HUES64 (cell line): ENCODE results near the gene SLCO4A1. TPM values are rescaled to one million over a fixed set of nuclear protein-coding genes. Genes with fewer than 3 reads are reported as not detected.

Experiments
- H3K27ac ChIP-seq: 2 replicates; pipeline ENCODE4 v1.7.0; 2013; ENCODE audit warnings: low read depth, low read length, inconsistent platforms
- H3K27me3 ChIP-seq: 2 replicates; pipeline ENCODE4 v1.6.1; 2013; ENCODE audit warnings: mild to moderate bottlenecking, low read length; ENCODE audit not compliant: insufficient read depth
- H3K36me3 ChIP-seq: 2 replicates; pipeline ENCODE4 v1.6.1; 2013; ENCODE audit warnings: mild to moderate bottlenecking, low read length; ENCODE audit not compliant: insufficient read depth
- H3K4me1 ChIP-seq: 2 replicates; pipeline ENCODE4 v1.6.1; 2013; ENCODE audit warnings: mild to moderate bottlenecking, low read length, moderate library complexity; ENCODE audit not compliant: insufficient read depth
- H3K4me3 ChIP-seq: 2 replicates; pipeline ENCODE4 v1.5.1; 2013; ENCODE audit warnings: mild to moderate bottlenecking, low read length, moderate library complexity
- H3K9ac ChIP-seq: 2 replicates; pipeline ENCODE4 v1.6.1; 2013; ENCODE audit warnings: mild to moderate bottlenecking, low read depth, low read length
- H3K9me3 ChIP-seq: 2 replicates; pipeline ENCODE4 v1.6.1; 2013; ENCODE audit warnings: low read depth, low read length; ENCODE audit not compliant: insufficient read depth
- WGBS: fragments of 150-250, 120-280 bp; methylation state at CpG from one replicate; pipeline ENCODE4 v1.1.7; 2013; ENCODE audit warnings: missing lambda C conversion rate; 5-methylcytosine and 5-hydroxymethylcytosine counted together
- polyA plus RNA-seq, 2 experiments: library from polyadenylated mRNA; stranded (reverse); fragments of 50-300 nt; gene quantifications; one replicate each; pipeline ENCODE4 v1.2.3, GENCODE V29; 2013

The SLCO4A1 gene
- 6.8 TPM for polyA plus RNA-seq (2013, experiment 1 of 2)
- 6.0 TPM for polyA plus RNA-seq (2013, experiment 2 of 2)

- Histone ChIP-seq H3K36me3 (no peaks in the 10 kb centered on the region), H3K4me3 (peak within 1 kb of the TSS; percentile 64), H3K27ac (no peak within 1 kb of the TSS), H3K27me3 (peaks cover 76% of the 10 kb centered on the region), H3K4me1 (no peaks in the 10 kb centered on the region), H3K9me3 (no peaks in the 10 kb centered on the region), H3K9ac (peak within 1 kb of the TSS; percentile 71)
- WGBS, result under 1% methylated on average over 82 of the region's 82 CpGs
These were observed at the start of gene SLCO4A1 for GRCh38 chr20:62642051-62642665. Gene SLCO4A1, plus strand, starts transcription at chr20:62642503. Its CDS starts 13,952 bp downstream, at chr20:62656455.

GRCh38 chr20:62592506-62593177, 49.7 kb upstream of the SLCO4A1 start:
- WGBS, result 79% methylated on average over 11 of the region's 11 CpGs
- H3K4me1 ChIP-seq, result no peaks in the 10 kb centered on the region
- no peak overlapping the region for H3K27ac ChIP-seq
- no peaks in the 10 kb centered on the region for H3K27me3 ChIP-seq
- H3K9me3 ChIP-seq, result no peaks in the 10 kb centered on the region
- H3K4me3 ChIP-seq, result no peak overlapping the region
- no peak overlapping the region for H3K9ac ChIP-seq
- H3K36me3 ChIP-seq, result no peaks in the 10 kb centered on the region

GRCh38 chr20:62593616-62594015, 48.7 kb upstream of the SLCO4A1 start:
- H3K4me1 ChIP-seq, result no peaks in the 10 kb centered on the region

GRCh38 chr20:62595069-62595468, 47.2 kb upstream of the SLCO4A1 start:
- Histone ChIP-seq H3K4me1 (no peaks in the 10 kb centered on the region), H3K27ac (no peak overlapping the region), H3K9me3 (no peaks in the 10 kb centered on the region), H3K9ac (no peak overlapping the region), H3K27me3 (no peaks in the 10 kb centered on the region), H3K36me3 (no peaks in the 10 kb centered on the region), H3K4me3 (no peak overlapping the region)
- 89% methylated on average over 3 of the region's 4 CpGs for WGBS

More at GRCh38 chr20:62593616-62594015, 48.7 kb upstream of the SLCO4A1 start:
- Histone ChIP-seq H3K4me3 (no peak overlapping the region), H3K27ac (no peak overlapping the region), H3K36me3 (no peaks in the 10 kb centered on the region), H3K9me3 (no peaks in the 10 kb centered on the region), H3K9ac (no peak overlapping the region), H3K27me3 (no peaks in the 10 kb centered on the region)
- 84% methylated on average over 3 of the region's 3 CpGs for WGBS

GRCh38 chr20:62595491-62595890, 46.8 kb upstream of the SLCO4A1 start:
- 65% methylated on average over 15 of the region's 15 CpGs for WGBS
- Histone ChIP-seq H3K4me1 (no peaks in the 10 kb centered on the region), H3K27me3 (no peaks in the 10 kb centered on the region), H3K4me3 (no peak overlapping the region), H3K36me3 (no peaks in the 10 kb centered on the region), H3K9me3 (no peaks in the 10 kb centered on the region), H3K9ac (no peak overlapping the region), H3K27ac (no peak overlapping the region)

GRCh38 chr20:62596486-62596885, 45.8 kb upstream of the SLCO4A1 start:
- Histone ChIP-seq H3K9me3 (no peaks in the 10 kb centered on the region), H3K4me1 (no peaks in the 10 kb centered on the region), H3K27me3 (no peaks in the 10 kb centered on the region), H3K9ac (no peak overlapping the region), H3K36me3 (no peaks in the 10 kb centered on the region), H3K27ac (no peak overlapping the region), H3K4me3 (no peak overlapping the region)
- WGBS, result 86% methylated on average over 18 of the region's 18 CpGs

GRCh38 chr20:62596921-62597320, 45.4 kb upstream of the SLCO4A1 start:
- H3K27me3 ChIP-seq, result no peaks in the 10 kb centered on the region
- WGBS, result 91% methylated on average over 10 of the region's 10 CpGs
- no peaks in the 10 kb centered on the region for H3K36me3 ChIP-seq
- no peak overlapping the region for H3K9ac ChIP-seq
- no peaks in the 10 kb centered on the region for H3K4me1 ChIP-seq
- H3K4me3 ChIP-seq, result no peak overlapping the region
- no peaks in the 10 kb centered on the region for H3K9me3 ChIP-seq
- no peak overlapping the region for H3K27ac ChIP-seq

- Histone ChIP-seq H3K27me3 (no peaks in the 10 kb centered on the region), H3K27ac (no peak overlapping the region), H3K9ac (no peak overlapping the region), H3K4me3 (no peak overlapping the region), H3K4me1 (no peaks in the 10 kb centered on the region), H3K9me3 (no peaks in the 10 kb centered on the region), H3K36me3 (no peaks in the 10 kb centered on the region)
- WGBS, result 86% methylated on average over 15 of the region's 15 CpGs
These were observed 44.7 kb upstream of the SLCO4A1 start for GRCh38 chr20:62597416-62598115.

GRCh38 chr20:62598761-62599194, 43.5 kb upstream of the SLCO4A1 start:
- WGBS, result 93% methylated on average over 13 of the region's 13 CpGs
- Histone ChIP-seq H3K36me3 (no peaks in the 10 kb centered on the region), H3K4me1 (peaks cover 4% of the 10 kb centered on the region; the same call in 1 of the 2 replicates), H3K27me3 (no peaks in the 10 kb centered on the region), H3K4me3 (no peak overlapping the region), H3K27ac (no peak overlapping the region), H3K9me3 (no peaks in the 10 kb centered on the region), H3K9ac (no peak overlapping the region)

- Histone ChIP-seq H3K4me3 (no peak overlapping the region), H3K27me3 (no peaks in the 10 kb centered on the region), H3K4me1 (peaks cover 4% of the 10 kb centered on the region; the same call in 1 of the 2 replicates), H3K27ac (no peak overlapping the region), H3K36me3 (no peaks in the 10 kb centered on the region), H3K9ac (no peak overlapping the region), H3K9me3 (no peaks in the 10 kb centered on the region)
- 92% methylated on average over 33 of the region's 34 CpGs for WGBS
These were observed 42.8 kb upstream of the SLCO4A1 start for GRCh38 chr20:62599216-62600110.
